GM18870 (cell line): ENCODE measurements around the gene SRGAP1.

Experiments
- ATAC-seq: cut with Tn5 transposase; IDR thresholded peaks from one replicate; pipeline ENCODE4 v1.9.1; 2021; ENCODE audit warnings: moderate library complexity; ENCODE audit not compliant: unreplicated experiment

The SRGAP1 gene

GRCh38 chr12:63904653-63905052 lies 60.2 kb downstream of the SRGAP1 start:
- ATAC-seq: no peak

GRCh38 chr12:63905544-63905943 lies 61.0 kb downstream of the SRGAP1 start:
- no peak for ATAC-seq

- ATAC-seq: no peak
Measured at GRCh38 chr12:63906876-63907275, 62.4 kb downstream of the SRGAP1 start.

- ATAC-seq: no peak
Measured at GRCh38 chr12:63907561-63907960, 63.1 kb downstream of the SRGAP1 start.

- ATAC-seq: no peak
Measured at GRCh38 chr12:63909746-63910145, 65.2 kb downstream of the SRGAP1 start.

GRCh38 chr12:63911341-63911740 lies 66.8 kb downstream of the SRGAP1 start:
- ATAC-seq: no peak

- ATAC-seq: no peak
Measured at GRCh38 chr12:63912651-63913050, 68.2 kb downstream of the SRGAP1 start.

- no peak for ATAC-seq
Measured at GRCh38 chr12:63913929-63914328, 69.4 kb downstream of the SRGAP1 start.

GRCh38 chr12:63915105-63915800 lies 70.8 kb downstream of the SRGAP1 start:
- no peak for ATAC-seq

GRCh38 chr12:63916561-63917476 lies 72.3 kb downstream of the SRGAP1 start:
- no peak for ATAC-seq

- ATAC-seq: no peak
Measured at GRCh38 chr12:63917477-63917862, 73.0 kb downstream of the SRGAP1 start.

GRCh38 chr12:63917864-63918799 lies 73.6 kb downstream of the SRGAP1 start:
- ATAC-seq: peak; percentile 71

- ATAC-seq: no peak
Measured at GRCh38 chr12:63918800-63919300, 74.3 kb downstream of the SRGAP1 start.

GRCh38 chr12:63919756-63920155 lies 75.3 kb downstream of the SRGAP1 start:
- no peak for ATAC-seq

- ATAC-seq: no peak
Measured at GRCh38 chr12:63921157-63921556, 76.7 kb downstream of the SRGAP1 start.

- ATAC-seq: no peak
Measured at GRCh38 chr12:63922474-63922873, 78.0 kb downstream of the SRGAP1 start.

GRCh38 chr12:63924781-63925180 lies 80.3 kb downstream of the SRGAP1 start:
- no peak for ATAC-seq

- ATAC-seq: no peak
Measured at GRCh38 chr12:63927511-63927910, 83.0 kb downstream of the SRGAP1 start.

GRCh38 chr12:63928305-63928704 lies 83.8 kb downstream of the SRGAP1 start:
- peak; percentile 66 for ATAC-seq

- ATAC-seq: no peak
Measured at GRCh38 chr12:63929426-63929825, 84.9 kb downstream of the SRGAP1 start.

GRCh38 chr12:63930971-63931370 lies 86.5 kb downstream of the SRGAP1 start:
- ATAC-seq: no peak
